GM19452 (cell line): ENCODE data around the gene HILPDA.

Experiments used
- ATAC-seq: cut with Tn5 transposase; IDR thresholded peaks from one replicate; pipeline ENCODE4 v1.9.1; 2021; ENCODE audit not compliant: unreplicated experiment

Gene HILPDA

GRCh38 chr7:128455543-128456254 is at the start of gene HILPDA:
Gene HILPDA (plus strand): TSS chr7:128455878. CDS start chr7:128457269, 1,391 bp downstream.
- ATAC-seq = peak; percentile 85

GRCh38 chr7:128406314-128407232 is 49.1 kb upstream of the HILPDA start:
- no peak for ATAC-seq

- no peak for ATAC-seq
These were observed 48.5 kb upstream of the HILPDA start for GRCh38 chr7:128407233-128407589.

GRCh38 chr7:128407751-128408708 is 47.6 kb upstream of the HILPDA start:
- no peak for ATAC-seq

GRCh38 chr7:128408709-128409595 is 46.7 kb upstream of the HILPDA start:
- no peak for ATAC-seq

- ATAC-seq = peak; percentile 82
These were observed 45.9 kb upstream of the HILPDA start, which contains the start of gene IMPDH1 for GRCh38 chr7:128409596-128410450. Gene IMPDH1 (minus strand): TSS chr7:128409982. CDS start chr7:128409901, 81 bp downstream.

- ATAC-seq = no peak
These were observed 45.3 kb upstream of the HILPDA start for GRCh38 chr7:128410451-128410753.

GRCh38 chr7:128415217-128415785 is 40.4 kb upstream of the HILPDA start:
- no peak for ATAC-seq

- no peak for ATAC-seq
These were observed 38.6 kb upstream of the HILPDA start for GRCh38 chr7:128417071-128417470.

- no peak for ATAC-seq
These were observed 36.4 kb upstream of the HILPDA start for GRCh38 chr7:128419257-128419656.

GRCh38 chr7:128420773-128421172 is 34.9 kb upstream of the HILPDA start:
- no peak for ATAC-seq

- ATAC-seq = no peak
These were observed 34.3 kb upstream of the HILPDA start for GRCh38 chr7:128421384-128421783.

- no peak for ATAC-seq
These were observed 33.6 kb upstream of the HILPDA start for GRCh38 chr7:128422037-128422436.

- ATAC-seq = no peak
These were observed 32.8 kb upstream of the HILPDA start for GRCh38 chr7:128422842-128423241.

- ATAC-seq = no peak
These were observed 30.9 kb upstream of the HILPDA start for GRCh38 chr7:128424686-128425275.

- no peak for ATAC-seq
These were observed 29.8 kb upstream of the HILPDA start for GRCh38 chr7:128425850-128426249.

- no peak for ATAC-seq
These were observed 28.3 kb upstream of the HILPDA start for GRCh38 chr7:128427289-128427891.

- no peak for ATAC-seq
These were observed 25.5 kb upstream of the HILPDA start for GRCh38 chr7:128430207-128430606.
